GM06990 (cell line): ENCODE results near the gene RAD9A.

Experiments
- DNase-seq: peaks from one replicate; pipeline ENCODE4 v3.0.0-alpha.2; 2011; ENCODE audit not compliant: insufficient read length; ENCODE audit errors: extremely low read depth
- H3K27me3 ChIP-seq: replicated peaks from 2 replicates; pipeline ENCODE4 v1.6.0; 2011; ENCODE audit warnings: low read length; ENCODE audit not compliant: control insufficient read depth, insufficient read depth
- H3K36me3 ChIP-seq: 2 replicates; pipeline ENCODE4 v1.5.1; 2011; ENCODE audit warnings: low read length; ENCODE audit not compliant: control insufficient read depth, insufficient read depth
- H3K4me3 ChIP-seq: replicated peaks from 2 replicates; pipeline ENCODE4 v1.5.1; 2011; ENCODE audit warnings: low read depth, mild to moderate bottlenecking, control low read depth, low read length
- CTCF ChIP-seq: IDR thresholded peaks from 2 replicates; pipeline ENCODE4 v1.5.1; 2011; ENCODE audit warnings: low read length, control low read depth, mild to moderate bottlenecking, inconsistent platforms; ENCODE audit not compliant: insufficient read depth, poor library complexity, severe bottlenecking

RAD9A gene

GRCh38 chr11:67417425-67417824 lies 25.6 kb downstream of the RAD9A start:
- no peak for DNase-seq
- H3K36me3 ChIP-seq, result no peaks in the 10 kb centered on the region
- no peak overlapping the region for H3K4me3 ChIP-seq
- no peaks in the 10 kb centered on the region; the same call in 1 of the 2 replicates for H3K27me3 ChIP-seq
- no peak for TF ChIP-seq CTCF

- TF ChIP-seq CTCF, result no peak
- no peak for DNase-seq
- H3K27me3 ChIP-seq, result no peaks in the 10 kb centered on the region; the same call in 1 of the 2 replicates
- H3K36me3 ChIP-seq, result no peaks in the 10 kb centered on the region
- no peak overlapping the region for H3K4me3 ChIP-seq
Observed at GRCh38 chr11:67418476-67419281, 26.9 kb downstream of the RAD9A start.

- DNase-seq, result no peak
- no peak overlapping the region for H3K4me3 ChIP-seq
Observed at GRCh38 chr11:67419325-67420049, 27.7 kb downstream of the RAD9A start.

GRCh38 chr11:67420147-67420645 lies 28.4 kb downstream of the RAD9A start:
- no peak for DNase-seq
- Histone ChIP-seq H3K36me3 (no peaks in the 10 kb centered on the region), H3K4me3 (peak overlapping the region; percentile 54), H3K27me3 (no peaks in the 10 kb centered on the region; the same call in 1 of the 2 replicates)
- no peak for TF ChIP-seq CTCF

More at GRCh38 chr11:67419325-67420049, 27.7 kb downstream of the RAD9A start:
- no peak for TF ChIP-seq CTCF
- Histone ChIP-seq H3K27me3 (no peaks in the 10 kb centered on the region; the same call in 1 of the 2 replicates), H3K36me3 (no peaks in the 10 kb centered on the region)

GRCh38 chr11:67420646-67421429 lies 29.1 kb downstream of the RAD9A start:
- peak overlapping the region; percentile 54 for H3K4me3 ChIP-seq
- peak; percentile 93 for DNase-seq
- TF ChIP-seq CTCF, result no peak
- H3K36me3 ChIP-seq, result no peaks in the 10 kb centered on the region
- no peaks in the 10 kb centered on the region for H3K27me3 ChIP-seq
